ENCODE results near the gene SYNE1. TPM values are rescaled to one million over a fixed set of nuclear protein-coding genes. Genes with fewer than 3 reads are reported as not detected.

The SYNE1 gene
- total and polyA plus RNA-seq, 10 of the 15 experiments (the other 5 are each of a cell fraction or from before 2014, with no cell fraction given) = 2.3 to 28.7 (median 14.1) TPM

GRCh38 chr6:152135755-152136448 is 501.3 kb downstream of the SYNE1 start:
- ATAC-seq = no peak
- no peaks in the 10 kb centered on the region for H3K9me3 ChIP-seq (replicated peaks; ENCODE audit: control insufficient read depth, insufficient read depth, low read length)
- no peak for DNase-seq (ENCODE audit: low read depth, low spot score)
- in situ Hi-C loops (cut with MboI) (no loop called here), intact Hi-C loops (cut with micrococcal nuclease; ENCODE audit: unreplicated experiment) (no loop called here)
- no peaks in the 10 kb centered on the region for H3K79me2 ChIP-seq (ENCODE audit: control insufficient read depth, insufficient read depth, low read length)
- no peak overlapping the region for H3K27ac ChIP-seq (ENCODE audit: control insufficient read depth, insufficient read depth)
- TF ChIP-seq E2F4 (IDR thresholded peaks at IDR 0.05; ENCODE audit: low read depth, low read length) = no peak
- TF ChIP-seq STAT1 (conservative IDR thresholded peaks at IDR 0.05) = no peak
- TF ChIP-seq RCOR1 (conservative IDR thresholded peaks at IDR 0.05; ENCODE audit: low read depth, low read length) = no peak
- TF ChIP-seq YBX1 (IDR thresholded peaks at IDR 0.05) = no peak
- TF ChIP-seq JUNB (IDR thresholded peaks at IDR 0.05) = no peak
- TF ChIP-seq BHLHE40 (IDR thresholded peaks at IDR 0.05; ENCODE audit: borderline replicate concordance in 1 of 2, low read depth in 2 of 2, low read length in 1 of 2) = no peak
- H3K4me3 ChIP-seq = no peak overlapping the region
- no peak overlapping the region for H3K9ac ChIP-seq (ENCODE audit: control insufficient read depth, insufficient read depth, low read length)
- BruUV-seq (replicated peaks) = no TSS peak
- no peaks in the 10 kb centered on the region for H3K4me1 ChIP-seq (ENCODE audit: control insufficient read depth, insufficient read depth, low read length)
- no peak overlapping the region for H2AFZ ChIP-seq (ENCODE audit: control insufficient read depth, low read depth, low read length)
- H4K20me1 ChIP-seq (ENCODE audit: control insufficient read depth, insufficient read depth) = no peaks in the 10 kb centered on the region
- no peaks in the 10 kb centered on the region for H3K27me3 ChIP-seq (replicated peaks in 1 of 2; ENCODE audit: control insufficient read depth in 2 of 2, insufficient read depth in 2 of 2, low read length in 1 of 2)
- ChIA-PET RAD21 (ENCODE audit: unreplicated experiment) (no interaction called here), SMC1A (ENCODE audit: uncharacterized antibody, unreplicated experiment) (no interaction called here), CTCF (no interaction called here), POLR2A (no interaction called here)
- WGBS (ENCODE audit: insufficient coverage, insufficient replicate concordance, low lambda C conversion rate, missing lambda C conversion rate) = 91% methylated on average over 8 of the region's 8 CpGs
- peaks cover 0 to 1% of the 10 kb centered on the region in 2 experiments; a peak in 2 of 4 replicates for H3K36me3 ChIP-seq (ENCODE audit: control insufficient read depth in 2 of 2, insufficient read depth in 2 of 2, low read length in 1 of 2)
- no peak overlapping the region for H3K4me2 ChIP-seq (ENCODE audit: control insufficient read depth, insufficient read depth)
- FAIRE-seq = no peak

- in situ Hi-C loops (cut with MboI) = no loop called here
- intact Hi-C loops (cut with micrococcal nuclease; ENCODE audit: unreplicated experiment) = no loop called here
- SMC1A ChIA-PET (ENCODE audit: uncharacterized antibody, unreplicated experiment) = no interaction called here
- Histone ChIP-seq H3K4me1 (ENCODE audit: control insufficient read depth, insufficient read depth, low read length) (no peaks in the 10 kb centered on the region), H3K27ac (ENCODE audit: control insufficient read depth, insufficient read depth) (no peak overlapping the region), H3K79me2 (ENCODE audit: control insufficient read depth, insufficient read depth, low read length) (no peaks in the 10 kb centered on the region), H4K20me1 (ENCODE audit: control insufficient read depth, insufficient read depth) (no peaks in the 10 kb centered on the region), H2AFZ (ENCODE audit: control insufficient read depth, low read depth, low read length) (no peak overlapping the region), H3K9me3 (replicated peaks; ENCODE audit: control insufficient read depth, insufficient read depth, low read length) (no peaks in the 10 kb centered on the region), H3K36me3 (ENCODE audit: control insufficient read depth in 2 of 2, insufficient read depth in 2 of 2, low read length in 1 of 2) (peaks cover 0 to 2% of the 10 kb centered on the region in 2 experiments; a peak in 2 of 4 replicates), H3K4me2 (ENCODE audit: control insufficient read depth, insufficient read depth) (no peak overlapping the region), H3K4me3 (no peak overlapping the region), H3K9ac (ENCODE audit: control insufficient read depth, insufficient read depth, low read length) (no peak overlapping the region), H3K27me3 (replicated peaks in 1 of 2; ENCODE audit: control insufficient read depth in 2 of 2, insufficient read depth in 2 of 2, low read length in 1 of 2) (no peaks in the 10 kb centered on the region)
- DNase-seq (ENCODE audit: low read depth, low spot score) (no peak), FAIRE-seq (no peak), ATAC-seq (no peak)
- TF ChIP-seq HDAC2 (IDR thresholded peaks at IDR 0.05) (no peak), MEF2B (IDR thresholded peaks at IDR 0.05; ENCODE audit: partially characterized antibody, poor library complexity, severe bottlenecking) (no peak), MTA2 (IDR thresholded peaks at IDR 0.05; ENCODE audit: low read depth) (no peak), FOXM1 (IDR thresholded peaks at IDR 0.05; ENCODE audit: low read depth, low read length) (no peak), ATF2 (IDR thresholded peaks at IDR 0.05; ENCODE audit: low read length) (no peak)
- 88% methylated on average over 2 of the region's 2 CpGs for WGBS (ENCODE audit: insufficient coverage, insufficient replicate concordance, low lambda C conversion rate, missing lambda C conversion rate)
- RAD21 ChIA-PET (ENCODE audit: unreplicated experiment) = no interaction called here
- CTCF ChIA-PET = no interaction called here
- no TSS peak for BruUV-seq (replicated peaks)
- POLR2A ChIA-PET = no interaction called here
Measured at GRCh38 chr6:152130441-152130840, 506.7 kb downstream of the SYNE1 start.
